Neural cell (in vitro differentiated cells): Measurements from ENCODE around the gene L3MBTL1. TPM values are rescaled to one million over a fixed set of nuclear protein-coding genes. Genes with fewer than 3 reads are reported as not detected.

Source experiments
- H2AFZ ChIP-seq: fragments of 200-600, 300-800 bp; sonication (generic), shearing (Covaris generic); 2 replicates; pipeline ENCODE4 v1.6.0; 2014; ENCODE audit warnings: low read depth, mild to moderate bottlenecking, antibody characterized with exemption, low read length, moderate library complexity
- H3F3A ChIP-seq: fragments of 200-600 bp; shearing (Covaris generic); 2 replicates; pipeline ENCODE4 v1.6.1; 2016; ENCODE audit warnings: mild to moderate bottlenecking, moderate library complexity, mixed read lengths, antibody characterized with exemption, low read length; ENCODE audit not compliant: insufficient read depth, poor library complexity, severe bottlenecking
- H3K27ac ChIP-seq: fragments of 200-600, 300-800 bp; sonication (generic), shearing (Covaris generic); 2 replicates; pipeline ENCODE4 v1.5.1; 2014; ENCODE audit warnings: mild to moderate bottlenecking, low read length, moderate library complexity
- H3K27me3 ChIP-seq: fragments of 300-800, 200-600 bp; sonication (generic), shearing (Covaris generic); 2 replicates; pipeline ENCODE4 v1.6.0; 2014; ENCODE audit warnings: mild to moderate bottlenecking, low read depth, low read length, moderate library complexity; ENCODE audit not compliant: insufficient read depth
- H3K36me3 ChIP-seq: fragments of 300-800, 200-600 bp; sonication (generic), shearing (Covaris generic); 2 replicates; pipeline ENCODE4 v1.5.1; 2014; ENCODE audit warnings: mild to moderate bottlenecking, antibody characterized with exemption, low read length, moderate library complexity; ENCODE audit not compliant: insufficient read depth
- H3K4me2 ChIP-seq: fragments of 300-800, 200-600 bp; sonication (generic), shearing (Covaris generic); 2 replicates; pipeline ENCODE4 v1.6.0; 2014; ENCODE audit warnings: mild to moderate bottlenecking, low read length
- H3K4me3 ChIP-seq: fragments of 300-800, 200-600 bp; sonication (generic), shearing (Covaris generic); 2 replicates; pipeline ENCODE4 v1.5.1; 2014; ENCODE audit warnings: mild to moderate bottlenecking, low read length, moderate library complexity
- H3K79me2 ChIP-seq: fragments of 200-600 bp; shearing (Covaris generic); replicated peaks from 2 replicates; pipeline ENCODE4 v1.6.0; 2014; ENCODE audit warnings: mild to moderate bottlenecking, low read length, moderate library complexity; ENCODE audit not compliant: insufficient read depth
- H3K9ac ChIP-seq: fragments of 300-800, 200-600 bp; sonication (generic), shearing (Covaris generic); 2 replicates; pipeline ENCODE4 v1.6.1; 2016; ENCODE audit warnings: mild to moderate bottlenecking, low read length, mixed read lengths
- H3K9me2 ChIP-seq: fragments of 200-600 bp; shearing (Covaris generic); 2 replicates; pipeline ENCODE4 v1.6.1; 2016; ENCODE audit warnings: mild to moderate bottlenecking, low read length, mixed read lengths; ENCODE audit not compliant: insufficient read depth
- H3K9me3 ChIP-seq: fragments of 200-600, 300-800 bp; sonication (generic), shearing (Covaris generic); 2 replicates; pipeline ENCODE4 v1.6.1; 2016; ENCODE audit warnings: mild to moderate bottlenecking, mixed run types, low read length, moderate library complexity, mixed read lengths
- H4K20me1 ChIP-seq: fragments of 200-600 bp; shearing (Covaris generic); 2 replicates; pipeline ENCODE4 v1.6.1; 2016; ENCODE audit warnings: mild to moderate bottlenecking, mixed run types; ENCODE audit not compliant: insufficient read depth
- CTCF ChIP-seq: fragments of 450-650 bp; IDR thresholded peaks from 2 replicates; pipeline ENCODE4 v1.5.1; 2014; ENCODE audit warnings: antibody characterized with exemption, mild to moderate bottlenecking, moderate library complexity; ENCODE audit not compliant: poor library complexity, severe bottlenecking
- EP300 ChIP-seq: fragments of 450-650 bp; conservative IDR thresholded peaks from 2 replicates; pipeline ENCODE4 v1.6.1; 2014; ENCODE audit warnings: antibody characterized with exemption, mild to moderate bottlenecking, moderate library complexity; ENCODE audit not compliant: poor library complexity, severe bottlenecking
- EZH2 ChIP-seq: fragments of 200-600, 300-800 bp; shearing (Covaris generic), sonication (generic); IDR thresholded peaks from 2 replicates; pipeline ENCODE4 v1.6.1; 2014; ENCODE audit warnings: antibody characterized with exemption, low read length, borderline replicate concordance, mild to moderate bottlenecking; ENCODE audit not compliant: insufficient read depth, poor library complexity, severe bottlenecking
- MXI1 ChIP-seq: fragments of 450-650 bp; conservative IDR thresholded peaks from 2 replicates; pipeline ENCODE4 v1.6.1; 2014; ENCODE audit warnings: antibody characterized with exemption, mild to moderate bottlenecking; ENCODE audit not compliant: poor library complexity, severe bottlenecking
- POLR2AphosphoS5 ChIP-seq: IDR thresholded peaks from 2 replicates; pipeline ENCODE4 v1.6.1; 2012
- RAD21 ChIP-seq: fragments of 450-650 bp; conservative IDR thresholded peaks from 2 replicates; pipeline ENCODE4 v1.6.1; 2014; ENCODE audit warnings: antibody characterized with exemption, mild to moderate bottlenecking, moderate library complexity
- SMC3 ChIP-seq: fragments of 450-650 bp; conservative IDR thresholded peaks from 2 replicates; pipeline ENCODE4 v1.6.1; 2014; ENCODE audit warnings: antibody characterized with exemption, mild to moderate bottlenecking, moderate library complexity; ENCODE audit not compliant: poor library complexity
- TAF1 ChIP-seq: IDR thresholded peaks from 2 replicates; pipeline ENCODE4 v1.6.1; 2012; ENCODE audit warnings: low read depth
- polyA plus RNA-seq: library from polyadenylated mRNA; depleted of rRNA; stranded (reverse); fragments of >200 nt; gene quantifications from 2 replicates; pipeline ENCODE4 v1.2.3, GENCODE V29; 2014
- TF ChIP-seq, protein P1 (sequence below): IDR thresholded peaks from 2 replicates; pipeline ENCODE4 v1.6.1; 2012; ENCODE audit warnings: borderline replicate concordance

L3MBTL1 gene
- polyA plus RNA-seq, 1 donor from 2014 or later, result 22.0 TPM

GRCh38 chr20:43536041-43536816 is 28.7 kb downstream of the L3MBTL1 start:
- H3K36me3 ChIP-seq, result no peaks in the 10 kb centered on the region
- H3K27ac ChIP-seq, result no peak overlapping the region
- no peak overlapping the region for H3K4me2 ChIP-seq
- no peaks in the 10 kb centered on the region for H3K9me2 ChIP-seq
- TF ChIP-seq SMC3 (no peak), MXI1 (no peak), RAD21 (no peak), EZH2 (no peak), TAF1 (no peak), CTCF (no peak), POLR2AphosphoS5 (no peak), EP300 (no peak)
- TF ChIP-seq, protein P1, sequence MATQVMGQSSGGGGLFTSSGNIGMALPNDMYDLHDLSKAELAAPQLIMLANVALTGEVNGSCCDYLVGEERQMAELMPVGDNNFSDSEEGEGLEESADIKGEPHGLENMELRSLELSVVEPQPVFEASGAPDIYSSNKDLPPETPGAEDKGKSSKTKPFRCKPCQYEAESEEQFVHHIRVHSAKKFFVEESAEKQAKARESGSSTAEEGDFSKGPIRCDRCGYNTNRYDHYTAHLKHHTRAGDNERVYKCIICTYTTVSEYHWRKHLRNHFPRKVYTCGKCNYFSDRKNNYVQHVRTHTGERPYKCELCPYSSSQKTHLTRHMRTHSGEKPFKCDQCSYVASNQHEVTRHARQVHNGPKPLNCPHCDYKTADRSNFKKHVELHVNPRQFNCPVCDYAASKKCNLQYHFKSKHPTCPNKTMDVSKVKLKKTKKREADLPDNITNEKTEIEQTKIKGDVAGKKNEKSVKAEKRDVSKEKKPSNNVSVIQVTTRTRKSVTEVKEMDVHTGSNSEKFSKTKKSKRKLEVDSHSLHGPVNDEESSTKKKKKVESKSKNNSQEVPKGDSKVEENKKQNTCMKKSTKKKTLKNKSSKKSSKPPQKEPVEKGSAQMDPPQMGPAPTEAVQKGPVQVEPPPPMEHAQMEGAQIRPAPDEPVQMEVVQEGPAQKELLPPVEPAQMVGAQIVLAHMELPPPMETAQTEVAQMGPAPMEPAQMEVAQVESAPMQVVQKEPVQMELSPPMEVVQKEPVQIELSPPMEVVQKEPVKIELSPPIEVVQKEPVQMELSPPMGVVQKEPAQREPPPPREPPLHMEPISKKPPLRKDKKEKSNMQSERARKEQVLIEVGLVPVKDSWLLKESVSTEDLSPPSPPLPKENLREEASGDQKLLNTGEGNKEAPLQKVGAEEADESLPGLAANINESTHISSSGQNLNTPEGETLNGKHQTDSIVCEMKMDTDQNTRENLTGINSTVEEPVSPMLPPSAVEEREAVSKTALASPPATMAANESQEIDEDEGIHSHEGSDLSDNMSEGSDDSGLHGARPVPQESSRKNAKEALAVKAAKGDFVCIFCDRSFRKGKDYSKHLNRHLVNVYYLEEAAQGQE, result no peak
- no peaks in the 10 kb centered on the region for H3K79me2 ChIP-seq
- H2AFZ ChIP-seq, result no peak overlapping the region
- no peaks in the 10 kb centered on the region for H3K27me3 ChIP-seq
- no peak overlapping the region for H3K4me3 ChIP-seq
- no peaks in the 10 kb centered on the region for H3K9me3 ChIP-seq
- no peak overlapping the region for H3K9ac ChIP-seq
- no peaks in the 10 kb centered on the region for H3F3A ChIP-seq
- no peaks in the 10 kb centered on the region for H4K20me1 ChIP-seq

DNA sequence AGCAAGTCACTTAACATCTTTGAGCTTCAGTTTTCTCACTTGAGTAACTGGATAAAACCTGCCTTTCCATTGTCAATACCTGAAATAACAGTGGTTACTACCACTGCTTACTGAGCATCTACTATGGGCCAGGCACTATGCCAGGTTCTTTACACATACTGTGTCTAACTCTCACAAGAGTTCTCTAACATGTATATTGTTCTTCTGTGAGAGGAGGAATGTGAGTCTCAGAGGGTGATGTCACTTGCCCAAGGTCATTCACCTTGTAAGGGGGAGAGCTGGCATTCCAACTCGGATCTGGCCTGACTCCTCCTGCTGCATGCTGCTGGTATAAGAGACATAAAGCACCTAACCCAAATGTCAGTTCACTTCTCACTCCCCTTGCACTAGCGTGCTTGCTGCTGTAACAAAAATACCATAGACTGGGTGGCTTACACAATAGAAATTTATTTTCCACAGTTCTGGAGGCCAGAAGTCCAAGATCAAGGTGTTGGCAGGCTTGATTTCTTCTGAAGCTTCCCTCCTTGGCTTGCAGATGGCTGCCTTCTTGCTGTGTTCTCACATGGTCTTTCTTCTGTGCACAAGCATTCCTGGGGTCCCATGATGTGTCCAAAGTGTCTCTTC is 29.4 kb downstream of the L3MBTL1 start:
- Histone ChIP-seq H3K4me2 (no peak overlapping the region), H3K27ac (no peak overlapping the region), H4K20me1 (no peaks in the 10 kb centered on the region), H2AFZ (no peak overlapping the region), H3K9ac (no peak overlapping the region), H3K79me2 (no peaks in the 10 kb centered on the region), H3K9me2 (no peaks in the 10 kb centered on the region), H3K27me3 (no peaks in the 10 kb centered on the region), H3K9me3 (no peaks in the 10 kb centered on the region), H3K36me3 (no peaks in the 10 kb centered on the region), H3K4me3 (no peak overlapping the region), H3F3A (no peaks in the 10 kb centered on the region)
- no peak for TF ChIP-seq EZH2
- TF ChIP-seq TAF1, result no peak
- no peak for TF ChIP-seq CTCF
- no peak for TF ChIP-seq MXI1
- TF ChIP-seq POLR2AphosphoS5, result no peak
- no peak for TF ChIP-seq RAD21
- TF ChIP-seq, protein P1, result no peak
- no peak for TF ChIP-seq SMC3
- TF ChIP-seq EP300, result no peak
